ENCODE data around the gene COMMD7. TPM values are rescaled to one million over a fixed set of nuclear protein-coding genes. Genes with fewer than 3 reads are reported as not detected.

COMMD7 gene
- total RNA-seq: 35.5 and 37.9 TPM in 2 replicates

GRCh38 chr20:32743237-32744112 is at the start of gene COMMD7:
COMMD7 (minus strand) TSS chr20:32743467; CDS start chr20:32743391, 76 bp downstream.
- intact Hi-C loops (cut with micrococcal nuclease): loop anchor here (1.0 to 5.0 kb wide), 3 partner anchors 19 to 79 kb away; partner anchors contain the start of gene DNMT3B
- H3K27me3 Mint-ChIP-seq: no peaks in the 10 kb centered on the region
- H3K27ac Mint-ChIP-seq: peak within 1 kb of the TSS; percentile 89
- DNase-seq (peak; percentile 67), ATAC-seq (ENCODE audit: low read depth) (peak; percentile 81)
- peak within 1 kb of the TSS; percentile 94 for H3K4me3 Mint-ChIP-seq
- TF ChIP-seq, protein P1, sequence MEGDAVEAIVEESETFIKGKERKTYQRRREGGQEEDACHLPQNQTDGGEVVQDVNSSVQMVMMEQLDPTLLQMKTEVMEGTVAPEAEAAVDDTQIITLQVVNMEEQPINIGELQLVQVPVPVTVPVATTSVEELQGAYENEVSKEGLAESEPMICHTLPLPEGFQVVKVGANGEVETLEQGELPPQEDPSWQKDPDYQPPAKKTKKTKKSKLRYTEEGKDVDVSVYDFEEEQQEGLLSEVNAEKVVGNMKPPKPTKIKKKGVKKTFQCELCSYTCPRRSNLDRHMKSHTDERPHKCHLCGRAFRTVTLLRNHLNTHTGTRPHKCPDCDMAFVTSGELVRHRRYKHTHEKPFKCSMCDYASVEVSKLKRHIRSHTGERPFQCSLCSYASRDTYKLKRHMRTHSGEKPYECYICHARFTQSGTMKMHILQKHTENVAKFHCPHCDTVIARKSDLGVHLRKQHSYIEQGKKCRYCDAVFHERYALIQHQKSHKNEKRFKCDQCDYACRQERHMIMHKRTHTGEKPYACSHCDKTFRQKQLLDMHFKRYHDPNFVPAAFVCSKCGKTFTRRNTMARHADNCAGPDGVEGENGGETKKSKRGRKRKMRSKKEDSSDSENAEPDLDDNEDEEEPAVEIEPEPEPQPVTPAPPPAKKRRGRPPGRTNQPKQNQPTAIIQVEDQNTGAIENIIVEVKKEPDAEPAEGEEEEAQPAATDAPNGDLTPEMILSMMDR (IDR thresholded peaks at IDR 0.05): no peak
- peaks cover 7% of the 10 kb centered on the region for H3K36me3 Mint-ChIP-seq (ENCODE audit: low read depth)
- no peaks in the 10 kb centered on the region for H3K9me3 Mint-ChIP-seq
- ChIA-PET POLR2A (interaction anchor here (0.5 to 1.9 kb wide), 11 partner anchors 17 to 507 kb away, joined by 3 to 23 read pairs (median 4); partner anchors contain the start of genes DNMT3B and MAPRE1), CTCF (interaction anchor here (0.9 to 2.3 kb wide), 3 partner anchors 19 to 47 kb away, joined by 3 to 9 read pairs (median 4); partner anchors contain the start of gene DNMT3B)
- peaks cover 29% of the 10 kb centered on the region for H3K4me1 Mint-ChIP-seq

GRCh38 chr20:32792731-32793458 is 49.6 kb upstream of the COMMD7 start:
- TF ChIP-seq, protein P1 (IDR thresholded peaks at IDR 0.05): no peak
- Mint-ChIP-seq H3K4me1 (peaks cover 37% of the 10 kb centered on the region), H3K27me3 (no peaks in the 10 kb centered on the region), H3K36me3 (ENCODE audit: low read depth) (no peaks in the 10 kb centered on the region), H3K27ac (no peak overlapping the region), H3K4me3 (no peak overlapping the region), H3K9me3 (no peaks in the 10 kb centered on the region)
- ATAC-seq (ENCODE audit: low read depth) (no peak), DNase-seq (no peak)
- POLR2A ChIA-PET: interaction anchor here (1.9 kb wide), 1 partner anchor 27 kb away, joined by 13 read pairs; the partner anchor contains the start of gene MAPRE1
- intact Hi-C loops (cut with micrococcal nuclease): loop anchor here (1.0 to 5.0 kb wide), 3 partner anchors 26 to 284 kb away; partner anchors contain the start of genes BPIFB4 and MAPRE1
- CTCF ChIA-PET: interaction anchor here (0.9 to 2.2 kb wide), 3 partner anchors 15 to 303 kb away, joined by 3 to 13 read pairs (median 3); no protein-coding TSS in a partner anchor

GRCh38 chr20:32792316-32792715 is 49.0 kb upstream of the COMMD7 start:
- intact Hi-C loops (cut with micrococcal nuclease): loop anchor here (1.0 to 5.0 kb wide), 3 partner anchors 27 to 285 kb away; partner anchors contain the start of genes BPIFB4 and MAPRE1
- Mint-ChIP-seq H3K4me1 (peaks cover 37% of the 10 kb centered on the region), H3K27me3 (no peaks in the 10 kb centered on the region), H3K36me3 (ENCODE audit: low read depth) (no peaks in the 10 kb centered on the region), H3K9me3 (no peaks in the 10 kb centered on the region), H3K27ac (no peak overlapping the region), H3K4me3 (no peak overlapping the region)
- TF ChIP-seq, protein P1 (IDR thresholded peaks at IDR 0.05): no peak
- DNase-seq (peak; percentile 32), ATAC-seq (ENCODE audit: low read depth) (peak; percentile 94)
- ChIA-PET CTCF (interaction anchor here (0.9 to 2.2 kb wide), 4 partner anchors 14 to 304 kb away, joined by 3 to 13 read pairs (median 3); no protein-coding TSS in a partner anchor), POLR2A (interaction anchor here (1.9 kb wide), 1 partner anchor 28 kb away, joined by 13 read pairs; the partner anchor contains the start of gene MAPRE1)

DNA sequence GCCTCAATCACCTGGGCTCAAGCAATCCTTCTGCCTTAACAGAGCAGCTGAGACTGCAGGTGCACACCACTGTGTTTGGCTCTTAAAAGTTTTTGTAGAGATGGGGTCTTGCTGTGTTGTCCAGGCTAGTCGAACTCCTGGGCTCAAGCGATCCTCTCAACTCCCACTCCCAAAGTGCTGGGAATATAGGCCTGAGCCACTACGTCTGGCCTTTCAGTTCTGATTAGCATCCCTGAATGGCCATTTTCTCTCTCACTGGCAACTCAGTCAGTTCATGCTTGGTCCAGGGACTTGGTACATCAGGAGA is 47.4 kb upstream of the COMMD7 start:
- TF ChIP-seq, protein P1 (IDR thresholded peaks at IDR 0.05): no peak
- H3K27me3 Mint-ChIP-seq: no peaks in the 10 kb centered on the region
- intact Hi-C loops (cut with micrococcal nuclease): loop anchor here (1.0 to 5.0 kb wide), 5 partner anchors 42 to 509 kb away; partner anchors contain the start of gene BPIFB4
- H3K9me3 Mint-ChIP-seq: no peaks in the 10 kb centered on the region
- no peak for ATAC-seq (ENCODE audit: low read depth)
- CTCF ChIA-PET: interaction anchor here (0.9 to 1.6 kb wide), 13 partner anchors 13 to 512 kb away, joined by 3 to 13 read pairs (median 3); partner anchors contain the start of gene COMMD7
- no peaks in the 10 kb centered on the region for H3K36me3 Mint-ChIP-seq (ENCODE audit: low read depth)
- DNase-seq: no peak
- peaks cover 37% of the 10 kb centered on the region for H3K4me1 Mint-ChIP-seq
- POLR2A ChIA-PET: interaction anchor here (1.1 kb wide), 1 partner anchor 30 kb away, joined by 4 read pairs; no protein-coding TSS in a partner anchor
- no peak overlapping the region for H3K27ac Mint-ChIP-seq
- H3K4me3 Mint-ChIP-seq: no peak overlapping the region
